ENCODE results near the gene ST6GALNAC6.

The ST6GALNAC6 gene

GRCh38 chr9:127899128-127899943 lies at the start of gene ST6GALNAC6:
ST6GALNAC6 (minus strand) TSS chr9:127899603; CDS start chr9:127897981, 1,622 bp downstream.
- peak; percentile 4 to 9 for DNase-seq

GRCh38 chr9:127947841-127948710 lies 48.7 kb upstream of the ST6GALNAC6 start:
- DNase-seq: no peak

DNA sequence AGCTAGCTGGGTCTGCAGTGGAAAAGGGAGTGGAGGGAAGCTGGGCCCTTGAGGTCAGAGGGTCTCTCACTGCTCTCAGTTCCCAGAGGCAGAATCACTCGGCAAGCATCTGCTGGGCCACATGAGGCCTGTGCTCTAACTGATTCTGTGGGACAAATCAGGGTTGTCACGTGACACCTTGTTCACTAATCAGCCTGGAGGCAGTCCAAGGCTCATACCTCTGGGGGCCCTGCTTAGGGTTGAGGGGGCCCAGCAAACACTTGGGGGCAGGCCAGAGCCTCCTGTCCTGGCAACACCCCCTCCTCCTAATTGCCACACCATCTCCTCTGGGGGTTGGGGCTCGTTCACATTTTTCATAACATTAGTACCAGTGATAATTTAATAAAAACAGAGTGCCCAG lies 47.3 kb upstream of the ST6GALNAC6 start:
- DNase-seq: no peak

GRCh38 chr9:127945942-127946341 lies 46.5 kb upstream of the ST6GALNAC6 start:
- no peak for DNase-seq

- no peak for DNase-seq
Observed at GRCh38 chr9:127945338-127945737, 45.9 kb upstream of the ST6GALNAC6 start.

DNA sequence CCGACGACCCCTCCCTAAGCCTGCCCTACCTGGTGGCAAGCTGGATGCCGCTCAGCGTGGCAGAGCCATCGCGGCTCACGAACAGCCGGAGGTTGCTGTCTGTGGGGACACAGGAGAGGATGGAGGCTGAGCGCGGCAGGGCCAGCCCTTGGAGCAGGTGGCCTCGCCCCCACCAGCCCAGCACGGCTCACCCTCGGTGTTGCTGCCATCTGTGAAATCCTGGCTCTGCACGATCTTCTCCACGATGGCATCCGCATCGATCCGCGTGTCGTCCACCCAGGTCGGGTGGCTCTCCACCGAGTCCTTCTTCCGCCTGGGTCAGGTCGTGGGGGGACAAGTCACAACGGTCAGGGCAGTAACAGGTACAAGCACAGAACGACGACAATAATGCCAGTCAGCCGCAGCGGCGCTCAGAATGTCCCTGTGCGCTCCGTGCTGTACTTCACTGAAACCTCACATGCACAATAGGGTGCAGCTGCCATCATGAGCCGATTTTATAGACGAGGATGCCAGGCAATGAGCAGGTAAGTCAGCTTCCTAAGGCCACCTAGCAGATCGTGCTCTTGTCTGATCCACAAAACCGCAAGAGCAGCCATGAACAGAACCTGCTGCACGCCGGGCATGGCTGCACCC lies 45.3 kb upstream of the ST6GALNAC6 start:
- no peak for DNase-seq

DNA sequence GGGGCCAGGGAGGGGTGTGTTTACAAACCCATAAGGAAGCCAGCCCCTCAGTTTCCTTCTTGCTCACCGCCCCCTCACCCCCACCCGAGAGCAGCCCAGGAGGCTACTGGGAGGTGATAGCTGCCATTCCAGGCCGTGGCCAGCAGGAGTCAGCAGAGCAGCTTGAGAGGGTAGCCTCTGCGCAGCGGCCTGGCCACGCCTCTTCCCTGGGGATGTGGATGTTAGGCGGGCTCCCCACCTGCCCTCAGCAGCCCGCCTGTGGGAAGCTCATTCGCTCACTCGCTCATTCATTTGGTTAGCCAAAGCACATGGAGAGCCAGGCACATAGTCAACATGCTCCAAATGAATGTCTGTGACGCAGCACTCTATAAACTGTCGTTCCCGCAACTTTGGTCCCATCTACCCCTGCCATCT lies 44.3 kb upstream of the ST6GALNAC6 start:
- DNase-seq: peak; percentile 12 to 65

DNA sequence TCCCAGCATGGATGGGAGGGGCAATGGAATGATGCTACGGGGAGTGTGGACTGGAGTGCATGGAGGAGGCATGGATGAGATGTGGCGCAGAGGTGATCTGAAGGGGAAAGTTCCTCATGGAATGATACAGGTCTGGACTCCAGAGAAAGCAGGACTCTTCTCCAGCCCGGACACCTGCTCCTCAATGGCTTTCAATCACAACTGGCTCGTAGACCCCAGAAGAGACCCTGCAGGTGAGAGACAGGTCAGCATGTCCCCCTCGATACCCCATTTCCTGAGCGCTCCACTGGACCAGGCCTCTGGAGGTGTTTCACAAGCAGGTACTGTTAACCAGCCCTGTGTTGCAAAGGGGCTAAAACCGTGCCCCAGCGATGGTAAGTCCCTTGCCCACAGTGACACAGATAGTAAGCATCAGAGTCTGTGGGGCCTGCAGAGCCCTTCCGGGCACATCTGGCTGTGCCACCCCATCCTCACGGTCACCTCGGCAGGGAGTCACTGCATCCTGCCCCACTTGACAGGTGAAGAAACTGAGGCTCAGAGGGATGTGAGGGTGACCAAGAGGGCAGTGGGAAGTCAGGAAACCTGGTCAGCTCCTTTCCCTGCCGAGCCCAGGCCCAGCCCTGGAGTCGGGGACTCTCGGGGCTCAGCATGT lies 43.7 kb upstream of the ST6GALNAC6 start:
- DNase-seq: no peak

DNA sequence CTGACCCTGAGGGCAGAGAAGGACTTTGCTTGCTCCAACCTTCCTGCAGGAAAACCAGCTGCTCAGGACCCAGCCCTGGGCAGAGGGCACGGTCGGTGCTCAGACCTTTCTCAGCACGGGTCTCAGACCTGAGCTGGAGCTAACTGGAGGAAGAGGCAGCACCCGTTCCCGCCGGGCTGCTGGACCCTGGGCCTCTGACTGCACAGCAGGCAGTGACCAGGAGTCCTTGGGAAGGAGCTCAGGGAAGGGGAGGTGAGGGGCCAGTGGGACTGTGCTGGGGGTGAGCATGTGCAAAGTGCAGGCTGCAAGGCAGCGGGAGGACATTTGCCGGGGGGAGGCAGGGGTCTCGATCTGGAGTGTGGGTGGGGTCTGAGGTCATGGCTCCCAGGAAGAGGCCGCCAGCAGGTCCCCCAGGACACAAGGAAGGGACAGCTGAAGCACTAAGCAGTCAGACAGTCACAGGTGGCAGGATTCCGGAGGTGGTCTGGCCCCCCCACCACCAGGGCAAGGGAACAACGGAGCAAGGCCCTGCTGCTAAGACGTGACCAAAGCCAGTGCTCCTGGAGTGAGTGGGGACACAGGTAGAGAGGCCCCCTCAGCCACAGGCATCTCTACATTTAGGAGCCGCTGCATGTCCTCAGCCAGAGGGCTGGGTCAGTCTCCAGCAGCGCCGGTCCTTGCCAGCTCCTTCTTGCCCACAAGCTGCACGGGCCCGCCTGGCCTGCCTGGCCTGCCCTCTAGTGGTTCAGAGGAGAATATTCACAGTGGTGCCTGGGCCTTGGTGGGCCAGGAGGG lies 43.0 kb upstream of the ST6GALNAC6 start:
- no peak for DNase-seq

DNA sequence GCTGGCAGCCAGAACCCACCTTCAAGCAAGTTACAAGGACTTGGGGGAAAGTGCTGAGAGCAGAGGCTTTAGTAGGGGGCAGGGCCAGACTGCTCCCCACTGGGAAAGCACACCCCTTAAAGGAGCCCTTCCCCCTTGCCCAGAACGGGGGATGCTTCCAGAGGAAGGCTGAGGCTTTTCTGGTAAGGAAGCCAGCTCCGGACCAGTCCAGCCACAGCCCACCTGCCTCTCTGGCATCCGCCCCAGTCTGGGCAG lies 42.5 kb upstream of the ST6GALNAC6 start:
- DNase-seq: no peak

DNA sequence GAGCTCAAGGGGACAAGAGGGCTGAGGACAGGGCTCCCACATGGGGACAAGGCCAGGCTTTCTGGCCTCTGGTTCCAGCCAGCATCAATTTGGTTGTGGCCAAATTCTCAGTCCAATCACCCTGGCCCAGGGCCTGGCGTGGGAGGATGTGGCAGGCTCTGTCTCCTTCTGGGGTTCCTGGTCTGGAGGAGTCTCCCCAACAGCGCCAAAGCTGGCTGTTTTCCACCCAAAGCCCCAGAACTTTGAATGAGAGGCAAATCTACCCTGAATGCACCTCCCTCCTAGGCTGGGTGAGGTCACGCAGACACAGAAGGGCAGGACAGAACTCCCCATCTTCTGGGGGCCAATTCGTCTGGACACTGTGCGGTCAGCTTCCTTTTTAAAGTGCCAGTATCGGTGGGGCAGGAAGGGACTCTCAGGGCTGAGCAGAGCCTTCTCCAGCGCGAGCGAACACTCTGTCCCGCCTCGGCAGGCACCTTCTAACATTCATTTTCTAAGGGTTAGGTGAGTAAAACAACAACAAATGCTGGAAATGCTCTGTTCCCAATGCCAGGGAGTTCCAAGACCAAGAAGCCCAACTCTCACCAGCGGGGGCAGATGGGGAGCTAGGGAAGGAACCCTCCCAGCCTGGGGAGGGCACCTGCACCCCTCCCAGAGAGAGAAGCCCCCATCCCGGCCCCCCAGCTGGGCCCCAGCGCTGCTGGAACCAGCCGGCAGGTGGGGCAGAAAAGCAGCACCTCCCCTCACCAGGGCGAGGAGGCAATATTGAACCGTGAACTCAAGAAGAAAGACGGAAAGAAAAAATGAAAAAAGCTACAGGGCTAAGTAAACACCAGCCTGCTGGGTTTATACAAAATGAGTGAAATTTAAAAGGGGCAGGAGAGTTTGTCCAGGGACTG lies 41.9 kb upstream of the ST6GALNAC6 start:
- DNase-seq: no peak

DNA sequence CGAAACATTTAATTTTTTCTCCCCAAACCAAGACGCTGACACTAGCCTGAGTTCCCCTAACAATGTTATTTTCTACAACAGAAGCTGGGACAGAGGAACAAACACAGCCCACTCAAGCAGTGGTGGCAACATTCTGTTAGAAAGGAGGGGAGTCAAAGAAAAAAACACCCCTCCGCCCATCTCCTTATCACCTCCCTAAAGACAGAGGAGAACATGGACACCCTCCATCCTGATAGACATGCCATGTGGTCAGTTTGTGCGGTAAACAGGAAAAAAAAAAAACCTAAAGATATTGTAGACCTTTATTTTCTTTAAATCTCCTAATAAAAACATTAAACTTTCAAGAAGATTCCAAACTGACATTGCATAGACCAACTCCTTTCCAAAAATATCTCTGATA lies 41.2 kb upstream of the ST6GALNAC6 start:
- DNase-seq: no peak

DNA sequence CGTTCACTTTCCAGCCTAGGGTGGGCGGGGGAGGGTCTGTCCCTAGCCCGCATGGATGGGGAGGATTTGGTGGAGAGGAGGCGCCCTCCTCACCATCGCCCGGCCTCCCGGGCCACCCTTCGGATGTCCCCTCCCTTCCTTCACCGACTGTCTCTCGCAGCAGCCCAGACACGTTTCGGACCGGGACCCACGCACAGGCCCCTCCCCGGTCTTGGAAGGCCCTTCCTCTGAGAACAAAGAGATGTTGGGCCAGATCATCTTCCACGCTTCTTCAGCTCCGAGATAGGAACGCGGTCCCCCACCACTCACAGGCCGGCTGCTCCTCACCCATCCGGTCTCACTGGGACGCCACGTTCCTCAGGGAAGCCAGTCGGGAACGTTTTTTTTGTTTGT lies 38.9 kb upstream of the ST6GALNAC6 start:
- DNase-seq: no peak

DNA sequence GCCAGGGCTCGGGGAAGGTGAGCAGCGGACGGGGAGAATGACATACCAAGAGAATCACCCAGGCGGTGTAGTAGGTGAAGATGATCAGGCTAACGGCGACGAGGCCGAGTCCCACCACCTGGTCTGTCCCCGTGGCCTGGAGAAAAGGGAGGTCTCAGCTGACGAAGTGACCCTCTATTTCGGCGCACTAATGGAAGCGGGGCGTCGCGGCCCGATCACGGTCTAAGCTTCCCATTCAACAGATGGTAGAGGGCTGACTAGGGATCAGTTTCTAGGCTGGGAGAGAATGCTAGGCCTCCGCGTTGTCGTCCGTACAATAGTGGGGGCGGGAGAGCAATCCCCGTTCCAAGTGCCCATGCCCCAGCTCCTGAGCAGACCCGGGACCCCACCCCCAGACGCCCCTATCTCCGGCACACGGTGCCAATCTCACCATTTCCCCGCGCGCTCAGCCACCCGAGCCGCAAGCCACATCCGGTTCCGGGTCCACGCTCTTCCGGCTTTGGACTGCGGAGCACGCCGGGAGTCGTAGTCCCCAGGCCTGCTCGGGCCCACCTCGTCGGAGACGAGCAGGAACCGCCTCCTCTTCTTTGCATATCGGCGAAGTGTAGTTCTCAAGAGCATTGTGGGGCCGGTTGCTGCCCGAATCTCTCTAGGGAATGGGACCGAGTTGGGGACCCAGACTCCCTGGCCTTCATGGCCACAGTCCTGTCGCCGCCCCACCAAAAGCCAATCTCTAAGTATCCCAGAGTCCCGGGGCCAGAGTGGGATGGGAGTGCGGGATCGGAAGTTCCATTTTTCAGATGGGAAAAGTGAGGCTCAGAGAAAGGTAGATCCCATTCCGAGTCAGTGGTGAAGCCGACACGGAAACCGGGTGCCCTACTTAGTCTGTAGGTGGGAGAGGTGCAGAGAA lies 38.2 kb upstream of the ST6GALNAC6 start, which contains the start of gene DPM2:
Gene DPM2, minus strand, starts transcription at position 467 of the 910 bp plus-strand sequence. Its CDS starts 34 bp downstream, at position 433.
- DNase-seq: peak in 1 of 2 experiments; percentile 31

DNA sequence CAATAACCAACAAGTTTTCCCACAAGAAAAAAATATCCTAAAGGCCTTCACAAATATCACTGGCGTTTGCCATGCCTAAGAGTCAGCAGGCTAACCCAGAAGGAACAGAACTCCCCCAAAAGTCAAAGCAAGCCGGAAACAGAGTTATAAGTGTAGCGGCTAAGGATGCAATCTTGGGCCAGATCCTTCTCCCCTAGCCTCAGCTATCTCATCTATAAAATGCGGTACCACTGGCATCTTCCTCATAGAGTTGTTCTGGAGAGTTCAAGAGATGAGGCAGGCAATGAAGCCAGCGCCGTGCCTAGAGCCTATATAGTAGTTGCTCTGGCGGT lies 37.6 kb upstream of the ST6GALNAC6 start:
- DNase-seq: no peak

DNA sequence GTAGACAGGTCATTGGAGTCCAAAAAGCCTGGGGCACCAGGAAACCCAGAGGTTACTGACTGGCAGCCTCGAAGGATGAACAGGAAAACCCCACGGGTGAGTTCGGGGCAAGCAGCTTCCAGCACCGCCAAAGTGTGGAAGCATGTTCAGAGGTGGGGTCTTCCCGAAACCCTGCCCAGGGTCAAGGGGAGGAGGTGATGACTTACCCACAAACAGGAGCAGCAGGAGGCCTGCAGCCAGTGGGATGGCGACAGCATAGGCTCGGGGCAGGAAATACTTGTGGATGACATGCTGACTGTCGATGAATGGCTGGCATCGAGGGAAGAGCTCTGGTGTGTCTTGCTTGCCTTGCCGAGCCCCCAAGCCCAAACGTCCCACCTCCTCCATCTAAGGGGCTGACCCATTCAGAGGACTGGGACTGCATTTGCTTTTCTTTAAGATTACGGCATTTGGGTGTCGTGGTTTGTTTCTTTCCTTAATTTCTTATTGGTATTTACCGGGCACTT lies 37.0 kb upstream of the ST6GALNAC6 start:
- no peak for DNase-seq

- no peak for DNase-seq
Observed at GRCh38 chr9:127935765-127936221, 36.4 kb upstream of the ST6GALNAC6 start.

DNA sequence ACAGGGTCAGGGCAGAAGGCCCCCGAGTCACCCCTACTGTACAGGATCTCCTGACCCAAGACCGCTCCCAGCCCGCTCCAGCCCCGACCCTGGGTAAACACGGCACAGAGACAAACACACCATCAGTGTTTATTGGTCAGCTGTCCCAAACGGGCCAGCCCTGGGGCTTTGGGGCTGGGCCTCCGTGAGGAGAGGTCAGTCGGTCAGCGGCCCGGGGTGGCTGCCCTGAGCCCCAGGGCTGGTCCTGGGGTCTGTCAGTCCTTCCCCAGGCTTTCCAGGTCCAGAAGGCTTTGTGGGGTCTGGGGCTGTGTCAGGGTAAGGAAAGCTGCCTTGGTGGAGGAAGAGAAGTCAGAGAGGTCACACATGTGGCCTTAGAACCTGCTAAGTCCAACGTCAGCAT lies 35.6 kb upstream of the ST6GALNAC6 start:
- DNase-seq: no peak

- DNase-seq: no peak
Observed at GRCh38 chr9:127934248-127934647, 34.8 kb upstream of the ST6GALNAC6 start.

All from NCI-H187 (cell line).